MM.1S (cell line): ENCODE data around the gene LAMC3.

Experiments used
- DNase-seq: peaks from one replicate; pipeline ENCODE4 v3.0.0-alpha.2; 2015
- H2AFZ ChIP-seq: fragments of 300-600 bp; sonication (generic); 2 replicates; pipeline ENCODE4 v1.6.0; 2016; ENCODE audit warnings: antibody characterized with exemption, low read length
- H3F3A ChIP-seq: fragments of 300-600 bp; sonication (generic); 2 replicates; pipeline ENCODE4 v1.6.1; 2016; ENCODE audit warnings: mild to moderate bottlenecking, antibody characterized with exemption, low read length, moderate library complexity, mixed read lengths; ENCODE audit not compliant: insufficient read depth
- H3K27ac ChIP-seq: fragments of 300-600 bp; sonication (generic); 2 replicates; pipeline ENCODE4 v1.5.1; 2016; ENCODE audit warnings: mild to moderate bottlenecking, low read length
- H3K27me3 ChIP-seq: fragments of 300-600 bp; sonication (generic); replicated peaks from 2 replicates; pipeline ENCODE4 v1.6.0; 2016; ENCODE audit warnings: low read length; ENCODE audit not compliant: insufficient read depth
- H3K36me3 ChIP-seq: fragments of 300-600 bp; sonication (generic); replicated peaks from 2 replicates; pipeline ENCODE4 v1.6.1; 2016; ENCODE audit warnings: mild to moderate bottlenecking, low read length, mixed read lengths; ENCODE audit not compliant: insufficient read depth
- H3K4me1 ChIP-seq: fragments of 300-600 bp; sonication (generic); 2 replicates; pipeline ENCODE4 v1.6.1; 2016; ENCODE audit warnings: low read length, mixed read lengths
- H3K4me2 ChIP-seq: fragments of 300-600 bp; sonication (generic); 2 replicates; pipeline ENCODE4 v1.6.0; 2016; ENCODE audit warnings: low read depth, low read length
- H3K4me3 ChIP-seq: fragments of 300-600 bp; sonication (generic); 2 replicates; pipeline ENCODE4 v1.5.1; 2016; ENCODE audit warnings: low read length, mixed read lengths
- H3K79me2 ChIP-seq: fragments of 300-600 bp; sonication (generic); 2 replicates; pipeline ENCODE4 v1.6.1; 2016; ENCODE audit warnings: mixed run types, low read length, mixed read lengths
- H3K9ac ChIP-seq: fragments of 300-600 bp; sonication (generic); 2 replicates; pipeline ENCODE4 v1.6.1; 2016; ENCODE audit warnings: low read length, mixed read lengths
- H3K9me2 ChIP-seq: fragments of 300-600 bp; sonication (generic); replicated peaks from 2 replicates; pipeline ENCODE4 v1.6.1; 2016; ENCODE audit warnings: mild to moderate bottlenecking, low read length, mixed read lengths; ENCODE audit not compliant: insufficient read depth
- H3K9me3 ChIP-seq: fragments of 300-600 bp; sonication (generic); replicated peaks from 2 replicates; pipeline ENCODE4 v1.6.1; 2016; ENCODE audit warnings: mild to moderate bottlenecking, low read length, mixed read lengths; ENCODE audit not compliant: insufficient read depth
- H4K20me1 ChIP-seq: fragments of 300-600 bp; sonication (generic); 2 replicates; pipeline ENCODE4 v1.6.1; 2016; ENCODE audit warnings: mild to moderate bottlenecking, low read length, moderate library complexity, mixed read lengths; ENCODE audit not compliant: insufficient read depth
- CTCF ChIP-seq: fragments of 300-600 bp; sonication (generic); IDR thresholded peaks from 2 replicates; pipeline ENCODE4 v1.5.1; 2016; ENCODE audit warnings: antibody characterized with exemption, low read length, mixed read lengths
- EZH2 ChIP-seq: fragments of 300-600 bp; sonication (generic); optimal IDR thresholded peaks from 2 replicates; pipeline ENCODE3; 2017; ENCODE audit warnings: low read depth, mild to moderate bottlenecking, antibody characterized with exemption, low read length, mixed read lengths
- EZH2phosphoT487 ChIP-seq: fragments of 300-600 bp; sonication (generic); IDR thresholded peaks from 2 replicates; pipeline ENCODE4 v1.6.1; 2018; ENCODE audit warnings: antibody characterized with exemption, low read length

The LAMC3 gene

GRCh38 chr9:131116281-131117120, 107.5 kb downstream of the LAMC3 start:
- H3K9me3 ChIP-seq = no peaks in the 10 kb centered on the region
- no peak overlapping the region for H2AFZ ChIP-seq
- peaks cover 93% of the 10 kb centered on the region for H3K27me3 ChIP-seq
- H3K4me3 ChIP-seq = no peak overlapping the region
- H3K4me1 ChIP-seq = no peaks in the 10 kb centered on the region
- no peak for DNase-seq
- TF ChIP-seq CTCF = no peak
- TF ChIP-seq EZH2phosphoT487 = no peak
- TF ChIP-seq EZH2 = no peak
- no peaks in the 10 kb centered on the region for H3K9me2 ChIP-seq
- no peaks in the 10 kb centered on the region for H3F3A ChIP-seq
- no peaks in the 10 kb centered on the region for H3K36me3 ChIP-seq
- H3K79me2 ChIP-seq = no peaks in the 10 kb centered on the region
- no peak overlapping the region for H3K4me2 ChIP-seq
- no peak overlapping the region for H3K9ac ChIP-seq
- no peaks in the 10 kb centered on the region for H4K20me1 ChIP-seq
- no peak overlapping the region for H3K27ac ChIP-seq

GRCh38 chr9:131117121-131117761, 108.3 kb downstream of the LAMC3 start:
- TF ChIP-seq EZH2phosphoT487 (no peak), EZH2 (no peak), CTCF (no peak)
- DNase-seq = no peak
- Histone ChIP-seq H3K4me1 (no peaks in the 10 kb centered on the region), H3K9me2 (no peaks in the 10 kb centered on the region), H3K27ac (no peak overlapping the region), H3K36me3 (no peaks in the 10 kb centered on the region), H3K79me2 (no peaks in the 10 kb centered on the region), H3K27me3 (peaks cover 86% of the 10 kb centered on the region), H3K4me2 (no peak overlapping the region), H3K9me3 (no peaks in the 10 kb centered on the region), H3F3A (no peaks in the 10 kb centered on the region), H4K20me1 (no peaks in the 10 kb centered on the region), H3K9ac (no peak overlapping the region), H2AFZ (no peak overlapping the region), H3K4me3 (no peak overlapping the region)

- H3K27ac ChIP-seq = no peak overlapping the region
- no peak overlapping the region for H3K4me2 ChIP-seq
- no peaks in the 10 kb centered on the region for H3K9me2 ChIP-seq
- H3K9me3 ChIP-seq = no peaks in the 10 kb centered on the region
- no peak overlapping the region for H2AFZ ChIP-seq
- H3K79me2 ChIP-seq = no peaks in the 10 kb centered on the region
- no peaks in the 10 kb centered on the region for H3F3A ChIP-seq
- TF ChIP-seq EZH2phosphoT487 = no peak
- TF ChIP-seq EZH2 = no peak
- no peak for TF ChIP-seq CTCF
- DNase-seq = no peak
- no peaks in the 10 kb centered on the region for H3K36me3 ChIP-seq
- H3K9ac ChIP-seq = no peak overlapping the region
- H4K20me1 ChIP-seq = no peaks in the 10 kb centered on the region
- H3K27me3 ChIP-seq = peaks cover 81% of the 10 kb centered on the region
- H3K4me1 ChIP-seq = no peaks in the 10 kb centered on the region
- no peak overlapping the region for H3K4me3 ChIP-seq
Measured at GRCh38 chr9:131117762-131118145, 108.8 kb downstream of the LAMC3 start.
